ENCODE data around the gene LRRC26.

Gene LRRC26

GRCh38 chr9:137183980-137184595 lies 14.2 kb upstream of the LRRC26 start:
- DNase-seq = no peak

GRCh38 chr9:137182836-137183235 lies 13.0 kb upstream of the LRRC26 start:
- DNase-seq = no peak

DNA sequence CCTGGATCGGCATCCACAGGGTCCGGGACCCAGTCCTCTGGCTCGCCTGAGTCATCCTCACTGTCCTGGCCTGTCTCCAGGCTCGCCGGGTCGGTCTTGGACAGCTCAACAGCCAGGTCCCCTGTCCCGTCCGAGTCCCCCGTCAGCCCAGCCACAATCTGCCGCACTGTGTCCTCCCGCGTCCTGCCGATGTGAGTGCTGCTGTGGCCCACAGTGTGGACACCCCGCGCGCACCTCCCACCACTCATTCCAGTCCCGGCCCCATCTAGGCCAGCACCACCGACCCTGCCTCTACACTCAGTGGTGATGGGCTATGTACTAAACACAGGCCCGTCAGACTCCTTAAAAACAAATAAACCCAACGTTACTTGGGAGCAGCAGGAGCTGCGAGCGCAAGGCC lies 11.8 kb upstream of the LRRC26 start:
- DNase-seq = no peak

- DNase-seq = no peak
These were observed 10.6 kb upstream of the LRRC26 start for GRCh38 chr9:137180491-137180890.

GRCh38 chr9:137179761-137180160 lies 9.9 kb upstream of the LRRC26 start:
- no peak for DNase-seq

GRCh38 chr9:137178939-137179630 lies 9.2 kb upstream of the LRRC26 start:
- no peak for DNase-seq

DNA sequence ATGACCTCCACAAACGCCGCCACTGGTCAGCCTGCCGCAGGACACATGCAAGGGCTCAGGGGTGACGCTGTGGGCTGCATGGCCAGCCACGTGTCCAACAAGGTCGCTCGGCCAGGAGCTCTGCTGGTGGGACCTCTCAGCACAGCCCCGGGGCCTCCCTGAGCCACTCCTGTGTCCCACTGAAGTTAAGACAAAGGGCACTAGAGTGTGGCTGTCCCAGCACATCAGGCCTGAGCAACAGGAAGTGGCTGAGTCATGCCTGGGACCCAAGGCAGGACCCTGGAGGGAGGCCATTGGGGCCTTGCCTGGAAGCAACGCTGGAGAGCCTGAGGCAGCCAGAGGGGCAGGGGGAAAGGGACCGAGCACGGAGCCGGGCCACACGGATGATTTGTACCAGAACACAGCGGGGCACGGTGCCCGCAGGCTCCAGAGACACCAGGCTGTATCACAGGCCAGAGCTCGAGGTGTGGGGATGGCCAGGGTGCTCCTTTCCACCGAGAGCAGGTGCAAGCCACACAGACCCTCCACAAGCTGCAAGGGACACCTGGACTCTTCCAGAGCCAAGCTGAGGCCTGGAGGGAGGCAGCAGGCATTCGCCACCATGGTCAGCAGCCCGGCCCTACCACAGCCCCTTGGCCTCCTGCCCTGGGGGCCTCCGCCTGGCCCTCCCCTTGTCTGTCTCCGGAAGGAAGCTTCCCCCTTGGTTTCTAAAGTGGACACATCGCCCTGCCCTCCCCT lies 8.5 kb upstream of the LRRC26 start:
- no peak for DNase-seq

DNA sequence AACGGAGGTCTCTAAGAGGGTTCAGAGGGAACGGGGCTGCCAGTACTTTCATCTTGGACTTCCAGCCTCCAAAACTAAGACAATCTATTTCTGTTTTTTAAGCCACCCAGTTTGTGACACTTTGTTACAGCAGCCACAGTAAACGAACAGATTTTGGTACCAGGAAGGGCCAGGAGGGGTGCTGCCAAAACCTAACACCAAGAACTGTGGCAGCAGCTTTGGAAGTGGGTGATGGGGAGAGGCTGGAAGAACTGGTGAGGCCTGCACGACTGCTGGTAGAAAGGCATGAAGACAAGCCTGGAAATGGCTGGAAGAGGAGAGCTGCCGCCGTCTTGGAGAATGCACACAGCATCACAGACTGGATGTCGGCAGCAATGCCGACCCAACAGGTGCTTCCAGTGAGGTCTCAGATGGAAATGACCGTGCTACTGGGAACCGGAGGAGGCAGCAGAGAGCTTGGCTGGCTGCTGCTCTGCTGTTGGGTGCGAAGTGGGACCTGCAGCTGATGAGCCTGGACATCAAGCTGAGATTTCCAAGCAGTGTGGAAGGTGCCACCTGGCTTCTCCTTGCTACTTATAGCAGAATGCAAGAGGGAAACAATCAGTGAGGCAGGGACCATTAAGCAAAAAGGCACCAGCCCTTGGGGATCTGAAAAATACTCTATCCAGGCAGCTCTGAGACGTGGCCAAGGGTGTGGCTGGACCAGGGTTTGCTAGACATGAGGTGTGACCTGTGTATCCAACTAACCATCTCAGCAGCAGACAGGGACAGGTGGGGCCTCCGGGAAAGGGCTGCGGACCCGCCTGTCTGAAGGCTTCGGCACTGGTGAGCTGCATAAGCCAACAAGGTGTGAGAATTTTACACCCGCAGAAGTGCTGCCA lies 6.7 kb upstream of the LRRC26 start:
- no peak for DNase-seq

- no peak for DNase-seq
These were observed 5.6 kb upstream of the LRRC26 start for GRCh38 chr9:137175345-137175961.

DNA sequence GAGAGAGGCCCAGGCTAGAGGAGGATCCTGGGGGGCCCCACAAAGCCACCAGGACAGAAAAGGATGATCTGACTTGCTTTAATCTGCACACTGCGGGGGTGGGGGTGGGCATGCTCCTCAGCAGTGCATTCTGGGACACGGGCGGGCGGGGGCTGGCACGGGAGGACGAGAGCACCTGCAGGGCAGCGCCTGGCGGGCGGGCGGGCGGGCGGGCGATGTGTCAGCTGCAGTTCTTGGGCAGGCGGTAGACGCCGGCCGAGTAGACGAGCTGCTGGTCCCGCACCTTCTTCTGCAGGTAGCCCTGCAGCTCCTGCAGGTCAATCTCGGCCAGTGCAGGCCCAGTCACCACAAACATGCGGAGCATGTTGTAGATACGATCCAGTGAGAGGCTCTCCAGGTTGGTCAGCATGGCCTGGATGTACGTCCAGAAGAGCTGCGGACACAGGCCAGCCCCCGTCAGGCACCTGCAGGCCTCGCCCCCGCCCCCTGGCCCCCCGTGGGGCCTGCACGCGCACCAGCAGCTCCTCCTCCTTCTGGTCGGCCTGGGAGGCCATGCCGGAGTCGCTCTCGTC lies 5.0 kb upstream of the LRRC26 start:
- DNase-seq = no peak

DNA sequence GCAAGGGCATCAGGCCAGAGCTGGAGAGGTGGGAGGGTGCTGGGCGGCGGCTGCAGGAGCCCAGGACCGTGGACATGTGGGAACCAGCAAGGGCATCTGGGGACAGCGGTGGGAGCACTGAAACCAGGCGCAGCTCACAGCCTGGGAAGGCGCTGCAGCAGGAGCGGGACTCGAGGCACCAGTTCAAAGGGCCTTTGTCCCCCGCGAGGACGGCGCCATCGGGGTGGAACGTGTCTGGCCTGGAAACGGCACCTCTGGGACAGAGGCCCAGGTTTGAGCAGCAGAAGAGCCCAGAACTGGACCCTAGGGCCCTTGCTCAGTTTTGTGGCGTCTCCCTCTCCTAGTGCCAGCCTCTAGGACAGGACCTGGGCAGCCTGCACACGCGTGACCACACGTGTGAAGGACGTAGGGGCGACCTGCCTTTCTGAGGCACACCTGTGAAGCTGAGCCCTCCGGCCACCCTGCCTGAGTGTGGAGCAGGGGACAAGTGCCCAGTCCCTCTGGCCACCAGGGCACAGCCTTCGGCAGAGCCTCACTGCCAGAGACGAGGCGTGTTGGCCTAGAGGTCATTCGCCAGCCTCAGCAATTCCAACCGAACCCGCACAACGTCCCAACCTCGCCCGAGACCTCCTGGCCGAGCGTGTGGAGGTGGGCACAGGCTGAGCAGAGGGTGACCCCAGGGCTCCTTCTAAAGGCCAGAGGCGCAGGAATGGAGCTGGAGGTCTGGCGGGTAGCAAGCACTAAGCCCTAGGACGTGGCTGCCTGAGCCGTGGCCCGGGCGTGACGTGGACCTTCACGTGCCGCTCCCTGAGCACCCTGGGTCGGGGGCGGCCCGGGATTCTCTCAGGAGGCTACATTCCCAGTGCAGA lies 4.2 kb upstream of the LRRC26 start:
- DNase-seq = no peak

- no peak for DNase-seq
These were observed 3.3 kb upstream of the LRRC26 start for GRCh38 chr9:137172901-137173795.

- no peak for DNase-seq
These were observed 1.5 kb upstream of the LRRC26 start for GRCh38 chr9:137171149-137171900.

DNA sequence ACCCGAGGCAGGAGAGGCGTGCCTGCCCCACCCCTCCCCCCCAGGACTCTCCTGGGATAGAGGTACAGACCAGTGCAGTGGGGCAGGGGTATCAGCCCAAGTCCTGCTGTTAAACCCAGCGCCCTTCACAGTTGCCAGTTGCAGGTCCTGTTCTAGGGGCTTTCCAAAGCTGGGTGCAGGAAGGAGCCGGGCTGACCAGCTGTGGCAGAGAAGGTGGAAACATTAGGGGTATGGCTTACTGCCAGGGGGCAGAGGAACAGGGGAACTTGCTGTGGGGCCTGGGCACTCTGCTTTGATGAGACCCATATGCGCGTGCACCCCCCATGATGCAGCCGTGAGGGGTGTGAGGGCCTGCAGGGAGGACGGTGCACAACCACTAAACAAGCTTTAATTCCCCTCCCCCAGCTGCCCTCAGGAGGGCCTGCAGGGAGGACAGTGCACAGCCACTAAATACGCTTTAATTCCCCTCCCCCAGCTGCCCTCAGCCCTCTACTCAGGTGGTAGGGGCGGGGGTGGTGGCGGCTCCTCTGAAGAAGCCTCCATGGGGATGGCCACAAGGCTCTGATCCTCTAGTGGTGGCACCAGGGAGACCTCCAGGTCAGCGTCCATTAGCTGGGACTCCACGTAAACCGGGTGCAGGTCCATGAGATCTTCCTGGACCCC lies 766 bp upstream of the LRRC26 start:
- no peak for DNase-seq

- DNase-seq = no peak
These were observed 671 bp downstream of the LRRC26 start for GRCh38 chr9:137168904-137169856.

- DNase-seq = no peak
These were observed 1.3 kb downstream of the LRRC26 start for GRCh38 chr9:137168573-137168903.

GRCh38 chr9:137167747-137168572 lies 1.9 kb downstream of the LRRC26 start:
- DNase-seq = no peak

Data from fibroblast of skin of abdomen (primary cell).